Measurements from ENCODE around the gene TMEM18.

DNA sequence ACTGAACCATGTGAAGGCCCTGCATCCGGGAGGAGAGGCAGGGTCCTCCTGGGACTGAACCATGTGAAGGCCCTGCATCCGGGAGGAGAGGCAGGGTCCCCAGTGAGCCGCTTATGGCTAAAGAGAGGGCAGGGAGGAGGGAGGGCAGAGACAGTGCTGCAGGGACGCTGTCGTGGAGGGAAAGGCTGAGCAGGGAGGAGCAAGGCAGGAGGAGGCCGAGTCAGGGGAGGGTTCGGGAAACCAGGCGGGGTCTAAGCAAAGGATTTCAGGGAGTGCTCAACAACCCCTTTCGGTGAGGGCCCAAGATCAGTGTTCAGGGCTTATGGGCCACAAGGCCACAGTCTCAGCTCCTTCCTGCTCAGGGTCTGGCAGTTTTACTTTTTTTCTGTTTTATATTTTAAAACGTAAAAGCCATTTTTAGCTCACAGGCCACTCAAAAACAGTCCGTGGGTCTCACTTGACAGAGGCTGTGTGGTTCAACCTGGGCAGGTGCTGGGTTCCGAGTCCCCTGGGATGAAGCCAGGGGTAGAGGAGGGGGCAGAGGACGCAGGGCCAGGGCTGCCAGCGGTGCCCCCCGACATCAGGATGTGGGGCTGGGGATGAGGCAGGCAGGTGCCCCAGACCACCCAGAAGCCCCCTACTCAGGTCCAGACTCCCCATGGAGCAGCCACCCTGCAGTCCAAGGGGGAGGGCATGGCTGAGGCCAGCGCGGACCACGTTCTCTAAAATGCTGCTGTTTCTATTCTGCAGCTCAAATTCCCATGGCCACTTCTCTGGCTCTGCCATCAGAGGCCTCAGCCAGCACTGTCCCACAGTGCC is 5.2 kb downstream of the TMEM18 start:
- TF ChIP-seq JUND (IDR thresholded peaks at IDR 0.05; ENCODE audit: borderline replicate concordance, low read depth, low read length) (no peak), JUND (tag; IDR thresholded peaks at IDR 0.05; ENCODE audit: borderline replicate concordance, low read depth, low read length) (no peak), EZH2 (IDR thresholded peaks at IDR 0.05; ENCODE audit: borderline replicate concordance, low read depth, low read length) (no peak), ZNF274 (IDR thresholded peaks at IDR 0.05; ENCODE audit: borderline replicate concordance, low read depth, low read length) (no peak), CREM (IDR thresholded peaks at IDR 0.05; ENCODE audit: low read depth) (no peak), GABPB2 (CRISPR knock-in tag; conservative IDR thresholded peaks at IDR 0.05) (no peak), ZNF76 (CRISPR knock-in tag; IDR thresholded peaks at IDR 0.05; ENCODE audit: borderline replicate concordance) (no peak), ELF1 (tag; IDR thresholded peaks at IDR 0.05) (no peak)
- TF ChIP-seq, protein P1, sequence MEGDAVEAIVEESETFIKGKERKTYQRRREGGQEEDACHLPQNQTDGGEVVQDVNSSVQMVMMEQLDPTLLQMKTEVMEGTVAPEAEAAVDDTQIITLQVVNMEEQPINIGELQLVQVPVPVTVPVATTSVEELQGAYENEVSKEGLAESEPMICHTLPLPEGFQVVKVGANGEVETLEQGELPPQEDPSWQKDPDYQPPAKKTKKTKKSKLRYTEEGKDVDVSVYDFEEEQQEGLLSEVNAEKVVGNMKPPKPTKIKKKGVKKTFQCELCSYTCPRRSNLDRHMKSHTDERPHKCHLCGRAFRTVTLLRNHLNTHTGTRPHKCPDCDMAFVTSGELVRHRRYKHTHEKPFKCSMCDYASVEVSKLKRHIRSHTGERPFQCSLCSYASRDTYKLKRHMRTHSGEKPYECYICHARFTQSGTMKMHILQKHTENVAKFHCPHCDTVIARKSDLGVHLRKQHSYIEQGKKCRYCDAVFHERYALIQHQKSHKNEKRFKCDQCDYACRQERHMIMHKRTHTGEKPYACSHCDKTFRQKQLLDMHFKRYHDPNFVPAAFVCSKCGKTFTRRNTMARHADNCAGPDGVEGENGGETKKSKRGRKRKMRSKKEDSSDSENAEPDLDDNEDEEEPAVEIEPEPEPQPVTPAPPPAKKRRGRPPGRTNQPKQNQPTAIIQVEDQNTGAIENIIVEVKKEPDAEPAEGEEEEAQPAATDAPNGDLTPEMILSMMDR (IDR thresholded peaks at IDR 0.05 in 2 of 3, conservative IDR thresholded peaks at IDR 0.05 in 1 of 3; ENCODE audit: insufficient read depth in 2 of 3, low read depth in 1 of 3, low read length in 3 of 3) = no peak

Measured in K562 (cell line).